Activated gamma-delta T cell treated with anti-CD3 and anti-CD28 coated beads, Interleukin-2, amount 50 U/mL, for 16 hours (primary cell): ENCODE results near the gene ANKS1B.

ENCODE experiments used
- DNase-seq: peaks from one replicate; pipeline ENCODE4 v3.0.0-alpha.2; 2020; ENCODE audit warnings: low read depth

Gene ANKS1B

GRCh38 chr12:99573980-99574379, 410.8 kb downstream of the ANKS1B start:
- DNase-seq = no peak

- DNase-seq = no peak
Observed at GRCh38 chr12:99567072-99567471, 417.7 kb downstream of the ANKS1B start.

- no peak for DNase-seq
Observed at GRCh38 chr12:99558109-99558508, 426.6 kb downstream of the ANKS1B start.

GRCh38 chr12:99553461-99553860, 431.3 kb downstream of the ANKS1B start:
- no peak for DNase-seq

GRCh38 chr12:99552022-99552421, 432.7 kb downstream of the ANKS1B start:
- DNase-seq = no peak

- no peak for DNase-seq
Observed at GRCh38 chr12:99549651-99550050, 435.1 kb downstream of the ANKS1B start.

GRCh38 chr12:99549196-99549595, 435.5 kb downstream of the ANKS1B start:
- DNase-seq = no peak

- no peak for DNase-seq
Observed at GRCh38 chr12:99544457-99544856, 440.3 kb downstream of the ANKS1B start.

- DNase-seq = no peak
Observed at GRCh38 chr12:99529966-99530365, 454.8 kb downstream of the ANKS1B start.

- DNase-seq = no peak
Observed at GRCh38 chr12:99528478-99528877, 456.3 kb downstream of the ANKS1B start.

GRCh38 chr12:99523853-99524252, 460.9 kb downstream of the ANKS1B start:
- DNase-seq = no peak

GRCh38 chr12:99522456-99522855, 462.3 kb downstream of the ANKS1B start:
- no peak for DNase-seq

- DNase-seq = no peak
Observed at GRCh38 chr12:99521664-99522063, 463.1 kb downstream of the ANKS1B start.

- no peak for DNase-seq
Observed at GRCh38 chr12:99513066-99513465, 471.7 kb downstream of the ANKS1B start.

GRCh38 chr12:99505805-99506204, 478.9 kb downstream of the ANKS1B start:
- DNase-seq = no peak

GRCh38 chr12:99498756-99499155, 486.0 kb downstream of the ANKS1B start:
- no peak for DNase-seq

GRCh38 chr12:99495799-99496198, 488.9 kb downstream of the ANKS1B start:
- DNase-seq = no peak

GRCh38 chr12:99493197-99493596, 491.5 kb downstream of the ANKS1B start:
- no peak for DNase-seq

GRCh38 chr12:99486277-99486676, 498.5 kb downstream of the ANKS1B start:
- no peak for DNase-seq

- no peak for DNase-seq
Observed at GRCh38 chr12:99479149-99479548, 505.6 kb downstream of the ANKS1B start.

GRCh38 chr12:99476956-99477355, 507.8 kb downstream of the ANKS1B start:
- DNase-seq = no peak

GRCh38 chr12:99455350-99456035, 529.2 kb downstream of the ANKS1B start:
- no peak for DNase-seq

- DNase-seq = no peak
Observed at GRCh38 chr12:99454539-99455172, 530.1 kb downstream of the ANKS1B start.
